Fibroblast of skin of left biceps (primary cell): ENCODE measurements around the gene YIF1B.

Experiments used
- DNase-seq, 2 experiments: peaks; one replicate each; pipeline ENCODE4 v3.0.0-alpha.2; 2013; ENCODE audit warnings: low read depth in 2 of 2

The YIF1B gene

DNA sequence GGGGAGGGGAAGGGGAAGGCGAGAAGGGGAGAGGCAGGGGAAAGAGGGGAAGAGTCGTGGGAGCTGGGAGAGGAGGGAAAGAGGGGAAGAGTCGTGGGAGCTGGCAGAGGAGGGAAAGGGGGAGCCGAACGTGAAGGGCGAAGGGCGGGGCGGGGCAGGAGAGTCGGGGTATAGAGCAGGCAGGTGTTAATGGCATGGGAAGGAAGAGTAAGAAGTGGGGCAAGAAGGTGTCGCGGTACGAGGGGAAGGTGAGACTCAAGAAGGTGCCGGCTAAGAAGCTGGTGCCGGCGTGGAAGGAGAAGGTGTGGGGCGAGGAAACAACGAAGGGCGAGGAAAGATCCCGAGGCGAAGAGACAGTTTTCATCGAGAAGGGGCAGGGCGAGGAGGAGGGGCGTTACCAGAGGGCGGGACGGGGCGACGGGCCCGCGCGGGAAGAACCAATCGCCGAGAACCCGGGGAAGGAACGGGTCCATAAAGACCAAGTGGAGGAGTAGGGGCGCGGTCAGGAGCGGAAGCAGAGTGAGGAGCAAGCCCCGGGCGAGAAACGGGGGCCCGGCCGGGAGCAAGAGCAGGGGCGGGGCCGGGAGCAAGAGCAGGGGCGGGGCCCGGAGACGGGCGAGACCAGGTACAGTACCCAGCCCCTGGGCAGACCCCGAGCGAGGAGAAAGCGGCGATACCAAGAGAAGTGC is 20.3 kb upstream of the YIF1B start:
- peak; percentile 76 to 77 for DNase-seq

DNA sequence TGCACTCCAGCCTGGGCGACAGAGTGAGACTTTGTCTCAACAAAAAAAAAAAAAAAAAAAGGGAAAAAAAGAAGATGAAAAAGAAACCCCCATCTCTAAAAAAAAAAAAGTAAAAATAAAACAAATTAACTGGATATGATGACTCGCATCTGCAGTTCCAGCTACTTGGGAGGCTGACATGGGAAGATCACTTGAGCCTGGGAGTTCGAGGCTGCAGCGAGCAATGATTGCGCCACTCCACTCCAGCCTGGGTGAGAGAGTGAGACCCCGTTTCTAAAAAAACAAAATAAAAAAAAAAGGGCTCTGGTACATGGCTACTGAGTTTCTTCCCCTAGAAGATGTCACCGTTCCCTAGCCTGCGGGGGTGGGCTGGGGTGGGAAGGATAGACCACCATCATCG is 17.5 kb upstream of the YIF1B start:
- no peak for DNase-seq

DNA sequence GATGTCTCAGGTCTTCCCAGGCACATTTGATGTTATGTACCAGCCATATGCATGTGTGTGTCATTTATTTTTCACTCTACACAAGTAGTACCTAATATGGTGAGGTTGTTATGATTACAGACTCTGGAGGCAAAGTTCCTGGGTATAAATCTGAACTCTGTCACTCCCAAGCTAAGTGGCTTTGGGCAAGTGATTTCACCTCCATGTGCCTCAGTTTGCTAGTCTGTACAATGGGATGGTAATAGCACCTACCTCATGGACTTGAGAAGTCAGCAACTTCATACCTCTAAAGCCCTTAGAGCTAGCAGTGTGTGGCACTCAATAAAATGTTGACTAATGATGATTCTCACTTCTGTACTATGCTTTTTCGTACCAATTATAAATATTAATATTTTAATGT is 16.0 kb upstream of the YIF1B start:
- no peak for DNase-seq

DNA sequence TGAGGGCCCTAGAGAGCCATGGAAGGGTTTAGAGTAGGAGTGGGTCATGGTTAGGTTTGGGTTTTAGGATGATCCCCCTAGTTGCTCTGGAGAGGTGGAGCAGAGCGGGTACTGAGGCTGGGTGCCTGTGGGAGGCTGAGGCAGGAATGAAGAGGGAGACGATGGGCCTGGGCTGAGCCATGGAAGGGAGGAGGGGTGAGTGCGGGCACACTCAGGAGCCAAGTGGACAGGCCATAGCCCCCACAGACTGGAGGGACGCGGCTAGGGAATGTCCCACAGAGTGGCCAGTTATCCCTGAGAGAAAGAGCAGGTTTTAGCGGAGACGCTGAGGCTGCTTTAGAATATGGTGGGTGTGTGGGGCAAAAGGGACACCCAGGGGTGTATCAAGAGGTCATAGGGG is 13.9 kb upstream of the YIF1B start:
- no peak for DNase-seq

DNA sequence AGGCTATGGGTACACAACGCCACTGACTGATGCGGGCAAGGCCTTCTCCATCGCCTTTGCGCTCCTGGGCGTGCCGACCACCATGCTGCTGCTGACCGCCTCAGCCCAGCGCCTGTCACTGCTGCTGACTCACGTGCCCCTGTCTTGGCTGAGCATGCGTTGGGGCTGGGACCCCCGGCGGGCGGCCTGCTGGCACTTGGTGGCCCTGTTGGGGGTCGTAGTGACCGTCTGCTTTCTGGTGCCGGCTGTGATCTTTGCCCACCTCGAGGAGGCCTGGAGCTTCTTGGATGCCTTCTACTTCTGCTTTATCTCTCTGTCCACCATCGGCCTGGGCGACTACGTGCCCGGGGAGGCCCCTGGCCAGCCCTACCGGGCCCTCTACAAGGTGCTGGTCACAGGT is 10.8 kb upstream of the YIF1B start:
- no peak for DNase-seq

DNA sequence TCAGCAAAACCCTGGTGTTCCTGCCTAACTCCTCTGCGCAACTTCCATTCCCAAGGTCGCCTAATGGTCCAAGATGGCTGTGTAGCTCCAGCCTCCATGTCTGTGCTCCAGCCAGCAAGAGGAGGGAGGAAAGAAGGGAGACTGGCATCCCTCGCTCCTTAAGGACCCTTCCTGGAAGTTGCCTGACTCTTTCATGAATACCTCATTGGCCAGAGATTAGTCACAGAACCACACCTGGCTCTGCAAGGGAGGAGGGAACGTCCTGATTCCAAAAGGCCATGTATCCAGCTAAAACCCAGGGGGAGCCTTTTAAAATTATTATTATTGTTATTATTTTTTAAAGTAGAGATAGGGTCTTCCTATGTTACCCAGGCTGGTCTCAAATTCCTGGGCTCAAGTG is 8.7 kb upstream of the YIF1B start:
- DNase-seq = no peak

DNA sequence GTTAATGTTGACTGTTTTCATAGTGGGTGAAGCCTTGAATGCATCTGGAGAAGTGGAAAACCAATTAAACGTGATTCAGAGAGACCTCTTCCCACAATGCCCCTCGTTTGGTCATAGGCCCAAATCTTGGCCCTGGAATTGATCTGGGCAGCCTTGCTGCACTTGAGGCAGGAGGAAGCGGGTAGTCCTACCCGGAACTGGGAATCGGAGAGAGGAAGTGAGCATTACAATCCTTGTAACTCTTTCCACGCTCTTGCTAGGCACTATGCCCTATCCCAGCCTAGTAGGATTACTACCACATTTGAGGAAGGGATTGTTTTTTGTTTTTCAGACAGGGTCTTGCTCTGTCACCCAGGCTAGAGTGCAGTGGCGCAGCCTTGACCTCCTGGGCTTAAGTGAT is 7.5 kb upstream of the YIF1B start:
- DNase-seq = no peak

DNA sequence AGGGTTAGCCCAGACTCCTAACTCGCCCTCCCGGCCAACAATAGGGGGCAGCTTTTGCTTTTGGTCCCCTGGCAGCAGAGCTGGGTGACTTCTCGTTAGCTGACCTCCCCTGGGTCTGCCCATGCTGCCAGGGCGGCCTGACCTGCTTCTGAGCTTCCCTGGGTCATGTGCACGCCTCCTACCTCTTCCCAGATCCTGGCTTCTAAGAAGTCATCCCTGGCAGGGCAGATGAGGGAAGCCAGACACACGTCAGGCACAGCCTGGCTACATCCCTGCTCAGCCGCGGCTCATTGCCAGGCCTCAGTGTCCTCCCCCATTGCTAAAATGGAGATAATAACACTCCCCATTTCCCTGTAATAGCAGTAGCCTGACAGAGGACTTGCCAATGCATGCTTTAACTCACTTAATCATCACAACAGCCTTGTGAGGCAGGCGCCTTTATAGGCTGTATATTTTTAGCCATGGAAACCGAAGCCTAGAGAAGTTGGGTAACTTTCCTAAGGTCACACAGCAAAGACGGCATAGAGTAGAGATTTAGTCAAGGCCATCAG is 6.0 kb upstream of the YIF1B start:
- no peak for DNase-seq

DNA sequence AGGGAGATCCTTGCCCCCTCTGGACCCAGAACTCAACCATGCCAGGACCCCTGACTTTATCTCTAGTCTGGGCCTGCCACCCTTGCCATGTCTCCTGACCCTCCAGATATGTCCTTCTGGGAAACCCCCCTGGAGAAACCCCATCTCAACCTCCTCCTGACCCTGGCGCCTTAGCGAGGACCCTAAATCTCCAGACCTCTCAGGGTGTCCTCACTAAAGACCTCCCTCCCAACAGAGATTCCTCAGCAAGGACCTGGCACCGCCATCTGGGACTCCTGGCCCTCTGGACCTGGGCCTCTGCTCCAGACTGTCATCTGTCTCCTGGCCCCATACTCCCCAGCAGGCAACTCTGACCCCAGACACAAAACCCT is 5.2 kb upstream of the YIF1B start:
- no peak for DNase-seq

DNA sequence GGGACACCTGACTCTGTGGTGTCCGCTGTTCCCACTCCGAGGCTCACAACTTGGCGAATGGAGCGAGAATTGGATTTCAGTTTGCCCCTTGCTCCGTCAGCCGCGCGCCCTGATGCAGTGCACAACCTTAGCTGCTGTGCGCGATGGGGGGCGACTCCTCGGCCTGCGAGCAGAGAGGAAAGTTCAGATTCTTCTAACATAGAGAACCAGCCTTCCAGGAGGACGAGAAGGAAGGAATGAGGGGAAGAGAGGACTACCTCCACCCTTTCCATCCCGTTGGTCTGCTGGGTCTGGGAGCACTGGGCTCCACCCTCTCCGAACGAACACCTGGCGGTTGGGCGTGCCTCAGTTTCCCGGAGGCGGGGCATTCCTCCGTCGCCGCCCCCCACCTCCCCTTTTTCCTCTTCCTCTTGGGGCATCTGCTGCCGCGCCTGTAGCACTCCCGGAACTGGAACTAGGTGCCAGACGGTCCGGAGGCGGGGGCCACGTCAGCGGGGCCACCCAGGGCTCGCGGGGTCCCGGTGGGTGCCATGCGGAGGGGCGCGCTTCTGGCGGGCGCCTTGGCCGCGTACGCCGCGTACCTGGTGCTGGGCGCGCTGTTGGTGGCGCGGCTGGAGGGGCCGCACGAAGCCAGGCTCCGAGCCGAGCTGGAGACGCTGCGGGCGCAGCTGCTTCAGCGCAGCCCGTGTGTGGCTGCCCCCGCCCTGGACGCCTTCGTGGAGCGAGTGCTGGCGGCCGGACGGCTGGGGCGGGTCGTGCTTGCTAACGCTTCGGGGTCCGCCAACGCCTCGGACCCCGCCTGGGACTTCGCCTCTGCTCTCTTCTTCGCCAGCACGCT is 3.9 kb upstream of the YIF1B start, which contains the start of gene KCNK6:
Gene KCNK6 (plus strand): TSS at position 425 of the 838 bp plus-strand sequence. CDS start 106 bp downstream, at position 531.
- no peak for DNase-seq

DNA sequence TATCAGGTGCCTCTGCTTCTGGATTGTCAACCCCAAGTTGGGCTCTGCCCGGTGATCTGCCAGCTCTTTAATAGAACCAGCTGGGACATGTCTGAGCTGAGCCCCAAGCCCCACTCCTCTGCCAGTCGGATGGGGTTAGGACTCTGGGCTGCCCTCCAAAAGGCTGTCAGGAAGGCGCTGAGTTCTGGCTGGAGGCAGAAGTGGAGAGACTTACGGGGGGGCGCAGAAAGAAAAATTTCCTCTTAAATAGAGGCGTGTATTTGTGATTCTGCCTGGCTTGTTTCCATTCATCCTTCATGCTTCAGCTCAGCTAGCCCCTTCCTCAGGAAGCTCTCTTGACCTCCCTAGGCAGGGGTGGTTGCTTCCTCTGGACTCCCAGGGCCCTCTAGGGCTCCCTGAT is 2.9 kb upstream of the YIF1B start:
- DNase-seq = no peak

DNA sequence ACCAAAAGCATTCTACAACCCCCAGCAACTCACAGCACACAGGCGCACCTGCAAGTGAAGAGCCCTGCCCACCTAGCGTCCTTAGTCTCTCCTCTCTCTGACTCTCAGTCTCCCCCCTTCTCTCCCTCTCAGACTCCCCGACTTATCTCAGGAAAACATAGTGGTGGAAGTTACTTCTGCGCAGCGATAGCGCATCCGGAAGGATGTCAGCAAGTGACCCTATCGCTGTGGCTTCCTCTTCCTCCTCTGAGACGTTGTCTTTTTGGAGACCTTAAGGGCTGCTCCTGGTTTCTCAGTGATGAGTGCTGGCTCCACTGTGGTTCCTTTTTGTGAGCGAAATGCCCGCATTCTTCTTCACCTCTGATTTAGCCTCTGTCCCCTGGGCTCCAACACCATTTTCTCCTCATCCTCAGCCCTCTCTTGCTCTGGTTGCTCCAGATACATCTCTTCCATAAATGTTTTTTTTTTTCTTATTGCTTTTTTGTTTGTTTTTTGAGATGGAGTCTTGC is 1.4 kb upstream of the YIF1B start:
- no peak for DNase-seq

DNA sequence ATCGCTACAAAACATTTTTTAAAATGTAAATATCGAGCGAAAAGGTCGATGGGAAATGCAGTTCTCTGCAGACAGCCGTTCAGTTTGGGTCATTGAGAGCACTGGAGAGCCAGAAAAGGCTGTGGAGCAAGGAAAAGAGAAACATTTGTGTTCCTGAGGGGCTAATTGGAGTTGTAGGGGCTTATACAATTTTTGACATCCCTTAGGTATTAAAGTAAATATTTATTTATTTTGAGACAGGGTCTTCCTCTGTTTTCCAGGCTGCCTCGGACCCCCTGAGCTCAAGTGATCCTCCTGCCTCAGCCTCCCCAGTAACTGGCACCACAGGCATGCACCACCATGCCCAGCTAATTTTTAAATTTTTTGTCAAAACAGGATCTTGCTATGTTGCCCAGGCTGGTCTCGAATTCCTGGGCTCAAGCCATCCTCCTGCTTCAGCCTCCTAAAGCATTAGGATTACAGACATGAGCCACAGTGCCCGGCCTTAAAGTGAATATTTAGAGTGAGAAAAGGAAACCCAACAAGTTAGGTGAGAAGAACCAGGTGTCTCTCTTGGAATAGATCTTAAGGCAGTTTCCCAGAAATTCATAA is 825 bp upstream of the YIF1B start:
- no peak for DNase-seq

DNA sequence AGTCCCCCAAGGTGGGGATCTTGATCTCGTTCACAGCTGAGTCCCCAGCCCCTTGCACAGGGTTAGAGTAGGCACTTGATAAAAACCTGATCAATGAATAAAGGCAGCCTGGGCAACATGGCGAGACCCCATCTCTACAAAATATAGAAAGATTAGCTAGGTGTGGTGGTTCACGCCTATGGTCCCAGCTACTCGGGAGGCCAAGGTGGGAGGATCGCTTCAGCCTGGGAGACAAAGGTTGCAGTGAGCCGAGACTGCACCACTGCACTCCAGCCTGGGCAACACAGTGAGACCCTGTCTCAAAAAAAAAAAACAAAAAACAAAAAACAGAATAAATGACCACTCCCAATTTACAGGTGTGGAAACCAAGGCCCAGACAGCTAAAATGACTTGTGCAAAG is 4.8 kb downstream of the YIF1B start:
- no peak for DNase-seq

DNA sequence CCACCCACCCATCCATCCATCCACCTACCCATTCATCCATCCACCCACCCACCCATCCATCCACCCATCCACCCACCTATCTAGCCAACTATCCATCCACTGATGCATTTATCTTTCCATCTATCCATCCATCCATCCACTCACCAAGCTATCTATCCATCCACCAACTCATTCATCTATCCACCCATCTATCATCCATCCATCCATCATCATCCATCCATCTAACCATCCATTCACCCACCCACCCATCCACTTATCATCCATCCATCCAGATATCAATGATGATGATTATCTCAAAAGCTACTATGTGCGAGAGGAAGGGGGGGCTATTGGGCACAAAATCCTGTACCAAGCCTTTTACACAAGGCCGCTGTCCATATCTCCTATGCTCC is 5.5 kb downstream of the YIF1B start:
- no peak for DNase-seq

DNA sequence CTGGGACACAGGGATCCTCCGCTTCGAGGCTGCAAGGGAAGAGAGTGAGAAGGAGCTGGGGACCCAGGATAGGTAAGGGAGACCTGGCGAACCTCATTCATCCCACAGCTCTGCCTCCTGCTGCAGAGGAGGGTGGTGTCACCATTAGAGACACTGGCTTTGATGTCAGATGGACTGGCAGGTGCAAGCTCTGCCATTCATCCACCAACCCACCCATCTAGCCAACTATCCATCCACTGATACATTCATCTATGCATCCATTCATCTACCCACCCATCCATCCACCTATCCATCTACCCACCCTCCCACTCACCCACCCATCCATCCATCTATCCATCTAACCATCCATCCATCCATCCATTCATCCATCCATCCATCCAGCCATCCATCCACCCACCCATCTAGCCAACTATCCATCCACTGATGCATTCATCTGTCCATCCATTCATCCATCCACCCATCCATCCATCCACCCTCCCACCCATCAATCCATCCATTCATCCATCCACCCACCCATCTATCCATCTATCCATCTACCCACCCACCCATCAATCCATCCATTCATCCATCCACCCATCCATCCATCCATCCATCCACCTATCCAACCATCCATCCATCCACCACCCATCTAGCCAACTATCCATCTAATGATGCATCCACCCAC is 6.0 kb downstream of the YIF1B start:
- no peak for DNase-seq

DNA sequence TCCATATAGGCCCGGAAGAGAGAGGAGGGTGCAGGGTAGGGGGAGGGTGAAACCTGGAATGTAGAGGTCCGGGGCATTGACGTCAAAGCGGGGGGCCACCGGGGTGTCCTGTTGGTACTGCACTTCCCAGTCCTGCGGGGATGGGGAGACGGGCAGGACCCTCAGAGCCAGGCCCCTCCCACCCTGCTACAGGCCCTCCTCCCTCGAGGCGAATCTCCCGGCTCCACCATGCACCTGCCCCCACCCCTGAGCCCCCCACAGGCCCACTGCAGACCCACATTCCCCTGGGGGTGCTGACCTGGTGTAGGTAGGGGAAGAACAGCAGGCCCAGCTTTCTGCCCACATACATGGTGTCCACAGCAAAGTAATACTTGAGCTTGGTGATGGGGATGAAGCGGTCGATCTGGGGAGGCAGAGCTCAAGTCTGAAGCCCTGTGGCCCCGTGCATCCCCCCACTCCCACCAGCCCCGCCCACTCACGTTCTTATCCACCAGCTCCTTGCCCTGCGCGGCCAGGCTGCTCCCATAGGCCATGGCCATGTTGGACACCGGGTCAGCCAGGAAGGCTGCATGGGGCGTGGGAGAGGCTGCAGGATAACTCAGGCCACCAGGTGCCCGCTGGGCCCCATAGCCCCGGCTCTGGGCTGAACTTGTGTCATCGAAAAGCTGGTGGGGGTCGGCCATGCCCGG is 6.7 kb downstream of the YIF1B start:
- no peak for DNase-seq

DNA sequence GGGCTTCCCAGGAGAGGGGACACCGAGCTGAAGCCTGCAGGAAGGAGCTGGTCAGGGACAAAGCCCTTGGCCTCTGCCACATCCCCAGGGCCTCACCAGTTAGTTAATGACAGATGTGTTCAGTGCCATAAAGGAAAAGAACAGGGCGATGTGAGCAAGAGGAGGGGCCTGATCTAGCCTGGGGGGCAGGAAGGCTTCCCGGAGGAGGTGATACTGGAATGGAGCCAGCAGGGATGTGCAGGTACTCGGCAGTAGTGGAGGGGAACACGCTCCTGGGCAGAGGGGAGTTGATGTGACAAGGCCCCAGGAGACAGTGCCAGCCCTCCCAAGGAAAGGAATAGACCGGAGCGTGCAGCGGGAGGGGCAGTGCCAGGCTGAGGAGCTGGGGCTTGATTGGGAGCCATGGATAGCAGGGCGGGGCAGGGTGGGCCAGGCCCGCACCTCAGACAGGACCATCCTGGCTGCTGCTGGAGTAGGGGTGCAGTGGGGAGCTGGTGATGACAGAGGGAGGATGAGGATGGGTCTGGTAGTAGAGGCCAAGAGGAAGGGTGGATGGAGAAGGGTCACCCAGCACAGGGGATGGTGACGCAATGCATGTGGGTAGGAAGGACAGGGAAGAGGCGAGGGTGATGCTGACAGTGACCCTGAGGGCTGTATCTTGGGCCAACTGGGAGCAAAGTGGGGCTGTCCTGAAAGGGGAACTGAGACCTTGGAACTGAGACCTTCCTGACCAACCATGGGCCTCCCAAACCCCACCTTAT is 7.6 kb downstream of the YIF1B start:
- no peak for DNase-seq

DNA sequence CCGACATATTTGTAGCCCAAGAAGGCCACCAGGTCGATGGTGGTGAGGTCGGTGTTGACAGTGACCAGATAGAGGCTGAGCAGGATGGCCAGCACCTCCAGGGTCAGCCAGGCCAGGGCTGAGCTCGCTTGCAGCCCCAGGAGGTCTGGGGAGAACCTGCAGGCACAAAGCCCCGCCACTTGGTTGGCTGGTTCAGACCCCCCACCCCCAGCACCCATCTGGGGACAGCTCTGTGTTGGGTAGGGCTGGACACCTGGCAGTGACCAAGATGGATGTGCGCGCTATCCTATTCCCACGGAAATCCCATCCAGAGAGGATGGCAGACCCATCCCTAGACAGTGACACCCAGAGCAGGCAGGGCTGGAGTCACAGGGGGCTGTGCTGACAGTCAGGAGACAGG is 8.2 kb downstream of the YIF1B start:
- DNase-seq = no peak

DNA sequence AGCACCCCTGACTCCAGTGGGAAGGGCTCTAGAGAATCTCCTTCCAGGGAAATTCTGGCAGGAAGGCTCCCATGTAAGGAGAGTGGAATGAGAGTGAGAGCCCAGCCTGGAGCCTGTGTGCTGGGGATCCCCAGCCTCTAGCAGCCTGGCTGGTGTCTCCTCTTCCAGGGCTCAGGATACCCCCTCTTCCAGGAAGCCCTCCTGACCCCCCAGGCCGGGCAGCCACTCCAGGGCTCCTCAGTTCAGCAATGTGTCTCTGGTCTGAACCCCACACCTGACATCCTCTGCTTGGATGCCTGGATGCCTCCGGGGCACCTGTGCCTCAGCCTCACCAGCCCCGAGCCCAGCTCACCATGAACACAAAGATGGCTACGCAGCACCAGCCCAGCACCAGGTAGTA is 8.7 kb downstream of the YIF1B start:
- DNase-seq = no peak

DNA sequence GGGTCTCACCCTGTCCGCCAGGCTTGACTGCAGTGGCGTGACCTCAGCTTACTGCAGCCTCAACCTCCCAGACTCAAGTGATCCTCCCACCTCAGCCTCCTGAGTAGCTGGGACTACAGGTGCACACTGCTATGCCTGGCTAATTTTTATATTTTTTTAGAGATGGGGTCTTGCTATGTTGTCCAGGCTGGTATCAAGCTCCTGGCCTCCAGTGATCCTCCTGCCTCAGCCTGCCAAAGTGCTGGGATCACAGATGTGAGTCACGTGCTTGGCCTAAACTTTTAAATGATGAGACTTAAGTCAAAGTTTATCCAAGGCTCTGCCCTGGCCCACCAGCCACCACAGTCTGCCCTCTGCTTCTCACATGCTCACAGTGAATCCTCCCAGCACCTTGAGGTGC is 9.5 kb downstream of the YIF1B start:
- DNase-seq = no peak
